Uterus (tissue), 2 donors: ENCODE results near the gene PLEKHG3.

Experiments used
- CTCF ChIP-seq, 4 experiments: fragments of 200-600 bp in 2 of 4; fragments of 450-650 bp in 2 of 4; sonication (generic) in 2 of 4; IDR thresholded peaks; one replicate each; pipeline ENCODE4 v1.5.1; 2016 to 2019; ENCODE audit warnings: antibody characterized with exemption in 4 of 4, mild to moderate bottlenecking in 2 of 4, moderate library complexity in 1 of 4
- POLR2A ChIP-seq, 2 donors: fragments of 450-650 bp; IDR thresholded peaks; one replicate each; pipeline ENCODE4 v1.6.1; 2016; ENCODE audit warnings: antibody characterized with exemption in 2 of 2, mild to moderate bottlenecking in 1 of 2, moderate library complexity in 1 of 2

DNA sequence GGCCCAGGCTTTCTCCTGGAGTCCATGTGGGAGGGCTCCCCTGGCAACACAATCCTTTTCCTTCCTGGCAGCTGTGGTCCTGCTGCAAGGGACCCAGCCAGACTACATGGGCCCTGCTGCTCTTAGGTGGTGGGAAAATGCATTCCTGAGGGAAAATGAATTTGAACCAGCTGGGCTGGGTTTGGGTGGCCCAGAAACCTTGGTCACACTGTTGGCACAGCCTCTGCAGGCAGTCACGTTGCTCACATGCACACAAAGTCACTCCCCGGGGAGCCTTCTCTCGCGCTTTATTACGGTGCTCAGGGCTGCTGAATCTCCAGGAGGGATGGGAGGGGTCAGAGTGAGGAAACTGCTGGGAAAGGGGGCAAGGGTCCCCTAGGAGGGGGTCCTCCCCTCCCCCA lies 17.2 kb downstream of the PLEKHG3 start:
- TF ChIP-seq CTCF (IDR thresholded peaks at IDR 0.05): no peak
- TF ChIP-seq POLR2A (IDR thresholded peaks at IDR 0.05): no peak
